Endodermal cell (in vitro differentiated cells): ENCODE measurements around the gene KRTAP10-4. TPM values are rescaled to one million over a fixed set of nuclear protein-coding genes. Genes with fewer than 3 reads are reported as not detected.

Experiments
- DNase-seq: peaks from one replicate; pipeline ENCODE4 v3.0.0-alpha.2; 2017
- H3K27ac ChIP-seq: 2 replicates; pipeline ENCODE4 v1.5.1; 2013; ENCODE audit warnings: mild to moderate bottlenecking, low read depth, low read length, moderate library complexity
- H3K27me3 ChIP-seq: 2 replicates; pipeline ENCODE4 v1.6.1; 2013; ENCODE audit warnings: mild to moderate bottlenecking, low read length, moderate library complexity; ENCODE audit not compliant: insufficient read depth, control insufficient read depth, poor library complexity, severe bottlenecking
- H3K36me3 ChIP-seq: 2 replicates; pipeline ENCODE4 v1.7.0; 2013; ENCODE audit warnings: mild to moderate bottlenecking, low read length, moderate library complexity; ENCODE audit not compliant: control insufficient read depth, insufficient read depth
- H3K4me1 ChIP-seq: one replicate; pipeline ENCODE4 v1.7.0; 2013; ENCODE audit warnings: low read length; ENCODE audit not compliant: control insufficient read depth, insufficient read depth
- H3K4me3 ChIP-seq: 2 replicates; pipeline ENCODE4 v1.5.1; 2013; ENCODE audit warnings: mild to moderate bottlenecking, low read length, moderate library complexity
- H3K9ac ChIP-seq: 2 replicates; pipeline ENCODE4 v1.6.1; 2013; ENCODE audit warnings: mild to moderate bottlenecking, low read length, moderate library complexity; ENCODE audit not compliant: poor library complexity, severe bottlenecking; ENCODE audit errors: extremely low read depth
- H3K9me3 ChIP-seq: 2 replicates; pipeline ENCODE4 v1.6.1; 2013; ENCODE audit warnings: mild to moderate bottlenecking, low read length, moderate library complexity; ENCODE audit not compliant: control insufficient read depth
- H3K27ac Mint-ChIP-seq: 2 replicates; pipeline ENCODE4 v1.8.0; 2020; ENCODE audit warnings: mixed read lengths
- H3K27me3 Mint-ChIP-seq: 2 replicates; pipeline ENCODE4 v1.8.0; 2021; ENCODE audit warnings: mild to moderate bottlenecking, mixed read lengths; ENCODE audit not compliant: insufficient read depth
- H3K36me3 Mint-ChIP-seq: 2 replicates; pipeline ENCODE4 v1.8.0; 2020; ENCODE audit warnings: low read depth, mixed read lengths
- H3K4me1 Mint-ChIP-seq: 2 replicates; pipeline ENCODE4 v1.8.0; 2020; ENCODE audit warnings: mixed read lengths
- H3K4me3 Mint-ChIP-seq: 2 replicates; pipeline ENCODE4 v1.8.0; 2020; ENCODE audit warnings: mild to moderate bottlenecking, moderate library complexity, mixed read lengths
- H3K9me3 Mint-ChIP-seq: 2 replicates; pipeline ENCODE4 v1.8.0; 2020; ENCODE audit warnings: mild to moderate bottlenecking, mixed read lengths
- WGBS, 2 experiments: methylation state at CpG; one replicate each; pipeline versions ENCODE4 v1.1.5 to v1.1.7; 2013; ENCODE audit warnings: missing lambda C conversion rate in 2 of 2, mixed read lengths in 1 of 2; ENCODE audit not compliant: insufficient coverage in 1 of 2, insufficient read length in 1 of 2; 5-methylcytosine and 5-hydroxymethylcytosine counted together
- total RNA-seq, 2 donors: library from RNA; stranded (reverse); fragmentation: NEBNext Ultra II Directional in 1 of 2; extraction: Animal tissue kit (Norgen Biotek cat#: 25700) in 1 of 2; gene quantifications; 2 replicates in 1 of 2; 3 replicates in 1 of 2; pipeline ENCODE4 v1.2.1, GENCODE V29; 2021
- TF ChIP-seq, protein P1 (sequence below): fragments of 200-600 bp; sonication (generic); conservative IDR thresholded peaks from 2 replicates; pipeline ENCODE4 v1.5.0; 2021; ENCODE audit warnings: antibody characterized with exemption, mild to moderate bottlenecking

The KRTAP10-4 gene
- total RNA-seq, 2 donors from 2014 or later, result not detected

DNA sequence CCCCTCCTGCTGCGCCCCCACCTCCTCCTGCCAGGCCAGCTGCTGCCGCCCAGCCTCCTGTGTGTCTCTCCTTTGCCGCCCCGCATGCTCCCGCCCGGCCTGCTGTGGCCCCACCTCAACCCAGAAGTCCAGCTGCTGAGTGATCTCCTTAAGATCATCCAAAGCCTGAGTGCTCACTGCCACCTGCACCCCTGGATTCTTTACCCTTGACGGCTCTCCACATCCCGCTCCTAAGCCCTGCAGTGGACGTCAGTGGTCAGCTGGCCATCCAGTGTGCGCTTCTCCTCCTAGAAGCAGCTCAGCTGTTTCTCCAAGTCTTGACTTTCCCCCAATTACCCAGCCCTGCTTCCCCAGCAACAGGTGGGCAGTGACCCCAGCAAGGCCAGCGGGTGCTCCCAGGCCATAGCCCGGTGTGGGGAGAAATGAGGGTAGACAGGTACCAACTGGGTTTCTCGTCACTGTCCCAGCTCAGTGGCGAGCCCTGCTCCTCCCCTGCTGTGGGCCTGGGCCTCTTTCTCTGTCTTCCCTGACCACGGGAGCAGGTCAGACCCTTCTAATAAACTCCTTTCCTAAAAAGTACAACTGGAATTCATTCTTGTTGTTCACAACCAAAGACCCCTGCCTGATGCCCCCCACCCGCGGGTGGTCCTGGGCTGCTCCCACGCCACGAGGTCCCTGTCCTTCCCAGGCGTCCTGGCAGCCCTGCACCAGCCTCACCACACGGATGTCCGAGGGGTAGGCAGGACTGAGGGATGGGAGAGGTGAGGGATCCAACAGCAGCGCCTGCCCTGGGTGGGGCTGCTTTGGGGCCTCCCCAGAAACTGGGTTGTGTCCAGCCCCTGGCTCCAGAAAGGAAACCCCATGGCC, 28.3 kb downstream of the KRTAP10-4 start:
- Histone ChIP-seq H3K9me3 (peaks cover 18% of the 10 kb centered on the region), H3K9ac (no peak overlapping the region), H3K36me3 (no peaks in the 10 kb centered on the region), H3K4me3 (no peak overlapping the region), H3K27ac (no peak overlapping the region), H3K4me1 (no peaks in the 10 kb centered on the region), H3K27me3 (no peaks in the 10 kb centered on the region)
- Mint-ChIP-seq H3K27ac (no peak overlapping the region), H3K9me3 (peaks cover 5% of the 10 kb centered on the region), H3K27me3 (no peaks in the 10 kb centered on the region), H3K4me3 (no peak overlapping the region), H3K36me3 (no peaks in the 10 kb centered on the region), H3K4me1 (peaks cover 9% of the 10 kb centered on the region)
- 90 to 93% methylated on average over 9 to 23 of the region's 23 CpGs for WGBS, 2 experiments
- peak; percentile 40 for DNase-seq
- TF ChIP-seq, protein P1, sequence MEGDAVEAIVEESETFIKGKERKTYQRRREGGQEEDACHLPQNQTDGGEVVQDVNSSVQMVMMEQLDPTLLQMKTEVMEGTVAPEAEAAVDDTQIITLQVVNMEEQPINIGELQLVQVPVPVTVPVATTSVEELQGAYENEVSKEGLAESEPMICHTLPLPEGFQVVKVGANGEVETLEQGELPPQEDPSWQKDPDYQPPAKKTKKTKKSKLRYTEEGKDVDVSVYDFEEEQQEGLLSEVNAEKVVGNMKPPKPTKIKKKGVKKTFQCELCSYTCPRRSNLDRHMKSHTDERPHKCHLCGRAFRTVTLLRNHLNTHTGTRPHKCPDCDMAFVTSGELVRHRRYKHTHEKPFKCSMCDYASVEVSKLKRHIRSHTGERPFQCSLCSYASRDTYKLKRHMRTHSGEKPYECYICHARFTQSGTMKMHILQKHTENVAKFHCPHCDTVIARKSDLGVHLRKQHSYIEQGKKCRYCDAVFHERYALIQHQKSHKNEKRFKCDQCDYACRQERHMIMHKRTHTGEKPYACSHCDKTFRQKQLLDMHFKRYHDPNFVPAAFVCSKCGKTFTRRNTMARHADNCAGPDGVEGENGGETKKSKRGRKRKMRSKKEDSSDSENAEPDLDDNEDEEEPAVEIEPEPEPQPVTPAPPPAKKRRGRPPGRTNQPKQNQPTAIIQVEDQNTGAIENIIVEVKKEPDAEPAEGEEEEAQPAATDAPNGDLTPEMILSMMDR, result no peak

DNA sequence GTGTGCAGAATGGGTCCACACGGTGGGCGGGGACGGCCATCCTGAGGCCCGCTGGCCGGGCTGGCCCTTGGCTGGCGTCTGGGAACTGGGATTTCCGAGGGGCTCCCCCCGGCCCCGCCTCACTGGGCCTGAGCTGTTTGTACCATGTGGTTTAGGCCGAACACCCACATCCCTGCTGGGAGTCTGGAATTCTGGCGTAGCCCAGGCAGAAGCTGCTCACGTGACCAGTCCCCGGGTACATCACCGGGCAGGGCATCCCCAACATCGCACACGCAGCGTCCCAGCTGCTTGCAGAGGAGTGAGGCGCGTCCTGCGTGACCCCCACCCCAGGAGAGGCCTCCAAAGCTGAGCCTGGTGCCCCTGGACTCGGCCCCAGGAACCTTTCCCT, 28.9 kb downstream of the KRTAP10-4 start:
- H3K27ac Mint-ChIP-seq, result no peak overlapping the region

DNA sequence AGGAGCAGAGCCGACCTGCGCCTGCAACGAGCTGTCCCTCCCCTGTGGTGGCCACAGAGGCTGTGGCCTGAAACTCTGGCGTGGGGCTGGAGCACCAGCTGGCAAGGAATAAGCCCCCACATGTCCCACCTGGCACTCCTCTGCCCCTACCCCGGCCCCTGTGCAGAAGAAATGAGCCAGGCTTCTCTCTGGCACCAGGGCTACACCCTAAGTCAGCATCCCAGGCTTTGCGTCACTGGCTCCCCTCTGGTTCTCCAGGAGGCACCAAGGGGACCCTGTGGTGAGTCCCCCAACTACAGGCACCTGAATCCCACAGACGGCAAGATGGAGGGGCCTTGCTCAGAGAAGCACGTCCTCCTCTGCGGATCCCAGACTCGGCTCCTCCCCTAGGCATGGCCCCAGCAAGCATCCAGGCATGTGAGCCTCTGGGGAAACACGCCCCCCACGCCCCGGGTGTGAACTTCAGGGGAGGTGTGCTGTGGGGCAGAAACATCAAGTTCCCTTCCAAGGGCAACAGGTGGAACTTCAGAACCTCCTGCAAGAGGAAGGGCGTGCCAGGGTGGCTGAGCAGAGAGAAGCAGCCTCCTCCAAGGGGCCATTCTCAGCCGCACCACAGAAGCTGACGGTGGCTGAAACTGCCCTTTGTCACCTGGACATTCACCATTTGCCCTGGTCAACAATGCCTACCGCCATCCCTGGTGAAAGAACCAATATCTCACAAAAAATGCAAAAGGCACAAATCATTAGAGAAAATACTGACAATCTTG, 29.8 kb downstream of the KRTAP10-4 start:
- peaks cover 13% of the 10 kb centered on the region for H3K9me3 ChIP-seq
- H3K9me3 Mint-ChIP-seq, result peaks cover 5% of the 10 kb centered on the region
- H3K27ac ChIP-seq, result no peak overlapping the region
- TF ChIP-seq, protein P1, result no peak
- no peaks in the 10 kb centered on the region for H3K27me3 Mint-ChIP-seq
- H3K36me3 ChIP-seq, result no peaks in the 10 kb centered on the region
- no peaks in the 10 kb centered on the region for H3K4me1 ChIP-seq
- H3K4me3 Mint-ChIP-seq, result no peak overlapping the region
- no peak overlapping the region for H3K4me3 ChIP-seq
- H3K36me3 Mint-ChIP-seq, result no peaks in the 10 kb centered on the region
- H3K9ac ChIP-seq, result no peak overlapping the region
- H3K27ac Mint-ChIP-seq, result no peak overlapping the region
- H3K4me1 Mint-ChIP-seq, result peaks cover 4% of the 10 kb centered on the region
- H3K27me3 ChIP-seq, result no peaks in the 10 kb centered on the region
- DNase-seq, result peak; percentile 46
- 68 to 70% methylated on average over 11 to 17 of the region's 17 CpGs for WGBS, 2 experiments

More for the DNA sequence above, 28.9 kb downstream of the KRTAP10-4 start:
- Mint-ChIP-seq H3K36me3 (no peaks in the 10 kb centered on the region), H3K27me3 (no peaks in the 10 kb centered on the region), H3K4me3 (no peak overlapping the region), H3K9me3 (peaks cover 5% of the 10 kb centered on the region), H3K4me1 (peaks cover 9% of the 10 kb centered on the region)
- Histone ChIP-seq H3K27me3 (no peaks in the 10 kb centered on the region), H3K36me3 (no peaks in the 10 kb centered on the region), H3K9me3 (peaks cover 18% of the 10 kb centered on the region), H3K4me3 (no peak overlapping the region), H3K27ac (no peak overlapping the region), H3K4me1 (no peaks in the 10 kb centered on the region), H3K9ac (no peak overlapping the region)
- TF ChIP-seq, protein P1, result no peak
- DNase-seq, result no peak
- WGBS, 2 experiments, result 89 to 95% methylated on average over 8 to 20 of the region's 21 CpGs
